Measurements from ENCODE around the gene ZGPAT.

The ZGPAT gene

GRCh38 chr20:63692436-63693082, 15.3 kb upstream of the ZGPAT start:
- DNase-seq, result no peak

- DNase-seq, result no peak
Measured at GRCh38 chr20:63693083-63693732, 14.6 kb upstream of the ZGPAT start.

DNA sequence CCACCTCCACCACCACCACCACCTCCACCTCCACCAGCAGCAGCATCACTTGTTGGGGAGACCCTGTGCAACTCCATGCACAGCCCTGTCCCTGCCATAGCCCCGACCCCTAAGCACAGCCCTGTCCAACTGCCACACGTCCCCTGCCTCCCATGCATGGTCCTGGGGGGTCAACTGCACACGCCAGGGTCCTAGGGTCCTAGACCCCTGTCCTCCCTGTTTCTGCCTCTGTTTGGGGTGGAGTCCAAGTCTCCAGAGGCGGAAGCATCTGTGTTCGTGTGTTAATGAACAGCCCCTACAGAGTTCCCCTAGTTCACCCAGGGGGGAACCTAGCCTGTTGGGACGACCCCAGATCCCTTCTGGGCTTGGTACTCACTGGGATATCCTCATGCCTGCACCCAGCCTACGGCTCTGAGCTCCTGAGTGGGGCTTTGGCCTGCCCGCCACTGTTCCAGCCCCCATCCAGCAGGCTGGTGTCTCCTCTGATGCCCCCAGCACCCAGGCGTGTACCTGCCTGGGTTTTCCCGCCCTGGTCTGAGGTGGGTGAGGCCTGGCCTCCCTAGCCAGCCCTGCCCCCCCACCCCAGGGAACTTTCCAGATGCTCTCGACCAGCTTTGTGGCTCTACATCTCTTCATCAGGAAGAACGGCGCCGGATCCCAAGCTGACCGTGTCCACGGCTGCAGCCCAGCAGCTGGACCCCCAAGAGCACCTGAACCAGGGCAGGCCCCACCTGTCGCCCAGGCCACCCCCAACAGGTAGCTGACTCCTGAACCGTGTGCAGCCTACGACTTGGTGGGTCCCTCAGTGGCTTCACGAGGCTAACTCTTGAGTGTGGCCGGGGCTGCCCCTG, 13.9 kb upstream of the ZGPAT start:
- no peak for DNase-seq

- DNase-seq, result no peak
Measured at GRCh38 chr20:63694584-63695423, 13.0 kb upstream of the ZGPAT start.

DNA sequence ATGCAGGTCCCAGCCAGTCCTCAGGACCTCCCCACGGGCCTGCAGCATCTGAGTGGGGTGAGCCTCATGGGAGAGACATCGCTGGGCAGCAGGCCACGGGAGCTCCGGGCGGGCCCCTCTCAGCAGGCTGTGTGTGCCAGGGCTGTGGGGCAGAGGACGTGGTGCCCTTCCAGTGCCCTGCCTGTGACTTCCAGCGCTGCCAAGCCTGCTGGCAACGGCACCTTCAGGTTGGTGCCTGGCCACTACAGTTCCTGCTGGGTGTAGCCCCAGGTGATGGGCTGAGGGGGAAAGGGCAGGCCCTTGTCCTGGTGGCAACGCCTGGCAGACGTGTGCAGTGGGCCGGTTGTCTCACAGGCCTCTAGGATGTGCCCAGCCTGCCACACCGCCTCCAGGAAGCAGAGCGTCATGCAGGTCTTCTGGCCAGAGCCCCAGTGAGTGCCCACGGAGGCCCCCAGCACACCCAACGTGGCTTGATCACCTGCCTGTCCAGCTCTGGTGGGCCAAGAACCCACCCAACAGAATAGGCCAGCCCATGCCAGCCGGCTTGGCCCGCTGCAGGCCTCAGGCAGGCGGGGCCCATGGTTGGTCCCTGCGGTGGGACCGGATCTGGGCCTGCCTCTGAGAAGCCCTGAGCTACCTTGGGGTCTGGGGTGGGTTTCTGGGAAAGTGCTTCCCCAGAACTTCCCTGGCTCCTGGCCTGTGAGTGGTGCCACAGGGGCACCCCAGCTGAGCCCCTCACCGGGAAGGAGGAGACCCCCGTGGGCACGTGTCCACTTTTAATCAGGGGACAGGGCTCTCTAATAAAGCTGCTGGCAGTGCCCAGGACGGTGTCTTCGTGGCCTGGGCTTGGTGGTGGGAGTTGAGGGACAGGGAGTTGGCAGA, 12.2 kb upstream of the ZGPAT start:
- no peak for DNase-seq

GRCh38 chr20:63696306-63696627, 11.6 kb upstream of the ZGPAT start:
- no peak for DNase-seq

DNA sequence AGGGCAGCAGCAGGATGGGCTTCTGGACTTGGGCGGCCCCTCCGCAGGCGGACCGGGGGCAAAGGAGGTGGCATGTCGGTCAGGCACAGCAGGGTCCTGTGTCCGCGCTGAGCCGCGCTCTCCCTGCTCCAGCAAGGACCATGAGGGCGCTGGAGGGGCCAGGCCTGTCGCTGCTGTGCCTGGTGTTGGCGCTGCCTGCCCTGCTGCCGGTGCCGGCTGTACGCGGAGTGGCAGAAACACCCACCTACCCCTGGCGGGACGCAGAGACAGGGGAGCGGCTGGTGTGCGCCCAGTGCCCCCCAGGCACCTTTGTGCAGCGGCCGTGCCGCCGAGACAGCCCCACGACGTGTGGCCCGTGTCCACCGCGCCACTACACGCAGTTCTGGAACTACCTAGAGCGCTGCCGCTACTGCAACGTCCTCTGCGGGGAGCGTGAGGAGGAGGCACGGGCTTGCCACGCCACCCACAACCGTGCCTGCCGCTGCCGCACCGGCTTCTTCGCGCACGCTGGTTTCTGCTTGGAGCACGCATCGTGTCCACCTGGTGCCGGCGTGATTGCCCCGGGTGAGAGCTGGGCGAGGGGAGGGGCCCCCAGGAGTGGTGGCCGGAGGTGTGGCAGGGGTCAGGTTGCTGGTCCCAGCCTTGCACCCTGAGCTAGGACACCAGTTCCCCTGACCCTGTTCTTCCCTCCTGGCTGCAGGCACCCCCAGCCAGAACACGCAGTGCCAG, 11.0 kb upstream of the ZGPAT start, which contains the start of gene TNFRSF6B:
Gene TNFRSF6B (plus strand): TSS at position 25 of the 729 bp plus-strand sequence. CDS start 116 bp downstream, at position 141.
- DNase-seq, result no peak

DNA sequence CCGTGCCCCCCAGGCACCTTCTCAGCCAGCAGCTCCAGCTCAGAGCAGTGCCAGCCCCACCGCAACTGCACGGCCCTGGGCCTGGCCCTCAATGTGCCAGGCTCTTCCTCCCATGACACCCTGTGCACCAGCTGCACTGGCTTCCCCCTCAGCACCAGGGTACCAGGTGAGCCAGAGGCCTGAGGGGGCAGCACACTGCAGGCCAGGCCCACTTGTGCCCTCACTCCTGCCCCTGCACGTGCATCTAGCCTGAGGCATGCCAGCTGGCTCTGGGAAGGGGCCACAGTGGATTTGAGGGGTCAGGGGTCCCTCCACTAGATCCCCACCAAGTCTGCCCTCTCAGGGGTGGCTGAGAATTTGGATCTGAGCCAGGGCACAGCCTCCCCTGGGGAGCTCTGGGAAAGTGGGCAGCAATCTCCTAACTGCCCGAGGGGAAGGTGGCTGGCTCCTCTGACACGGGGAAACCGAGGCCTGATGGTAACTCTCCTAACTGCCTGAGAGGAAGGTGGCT, 10.4 kb upstream of the ZGPAT start:
- no peak for DNase-seq

GRCh38 chr20:63697868-63698545, 9.8 kb upstream of the ZGPAT start:
- DNase-seq, result no peak

DNA sequence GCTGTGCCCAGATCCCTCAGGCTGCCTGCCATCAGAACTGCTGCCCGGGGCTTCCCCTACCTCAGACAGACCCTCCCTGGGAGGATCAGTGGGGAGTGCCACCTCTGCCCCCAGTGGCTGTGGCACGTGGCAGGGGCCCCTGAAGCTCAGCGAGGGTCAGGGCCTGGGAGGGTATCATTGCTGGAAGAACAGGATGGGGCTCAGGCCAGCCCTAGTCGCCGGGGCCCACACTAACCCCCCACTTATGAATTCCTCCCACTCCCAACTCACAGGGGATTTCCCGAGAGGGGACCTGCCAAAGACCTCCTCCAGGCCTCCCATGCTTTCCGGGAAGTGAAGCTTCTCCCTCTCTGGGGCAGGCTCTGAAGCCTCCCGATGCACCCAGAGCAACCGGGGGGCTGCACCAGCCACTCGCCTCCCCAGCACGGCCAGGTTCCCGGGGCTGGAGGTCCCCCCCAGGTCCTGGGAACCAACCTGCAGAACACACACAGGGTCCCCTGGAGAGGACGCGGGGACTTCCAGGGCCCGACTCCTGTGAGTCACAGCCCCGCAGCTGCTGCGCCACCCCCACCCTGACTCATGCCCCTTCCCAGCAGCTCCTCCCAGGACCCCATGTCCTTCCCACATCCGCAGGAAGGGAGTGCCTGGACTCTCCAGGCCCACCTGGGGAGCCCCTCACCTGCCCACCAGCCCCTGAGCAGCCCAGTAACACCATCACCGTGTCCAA, 8.9 kb upstream of the ZGPAT start:
- no peak for DNase-seq

GRCh38 chr20:63699466-63700198, 8.2 kb upstream of the ZGPAT start:
- no peak for DNase-seq

DNA sequence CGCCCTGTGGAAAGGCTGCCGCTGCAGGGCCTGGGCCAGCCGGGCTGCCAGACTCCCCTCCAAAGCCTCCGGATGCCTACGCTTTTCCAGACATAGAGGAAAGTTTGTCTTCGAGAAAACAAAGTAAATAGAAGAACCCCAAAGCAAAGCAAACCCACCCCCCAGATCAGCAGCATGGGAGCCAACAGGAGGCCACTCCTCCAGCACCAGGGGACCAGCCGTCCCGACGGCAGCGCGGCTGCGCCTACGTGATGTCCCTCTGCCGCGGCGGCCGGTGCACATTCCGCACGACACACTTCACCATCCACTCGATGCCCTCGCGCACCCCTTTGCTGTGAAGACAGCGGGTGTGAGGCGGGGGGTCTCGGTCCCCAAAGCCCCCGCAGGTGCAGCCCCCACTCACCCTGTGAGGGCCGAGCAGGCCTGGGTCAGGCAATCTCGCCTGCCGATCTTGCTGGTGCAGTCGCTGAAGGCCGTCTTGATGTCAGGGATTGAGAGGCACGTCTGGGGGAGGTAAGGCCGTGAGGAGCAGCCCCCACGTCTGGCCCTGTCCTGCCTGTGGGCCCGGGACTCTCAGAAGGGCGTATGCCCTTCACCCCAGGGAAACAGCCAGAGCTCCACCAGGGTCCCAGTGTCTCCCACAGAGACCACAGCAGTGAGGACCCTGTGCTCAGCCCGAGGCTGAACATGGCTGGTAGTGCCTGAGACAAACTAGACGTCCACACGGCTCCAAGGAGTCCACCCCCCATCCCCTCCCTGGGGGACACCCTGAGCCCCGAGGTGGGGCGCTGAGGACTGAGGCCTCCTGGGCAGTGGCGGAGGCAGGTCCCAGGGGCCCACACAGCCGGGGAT, 7.4 kb upstream of the ZGPAT start:
- DNase-seq, result no peak

GRCh38 chr20:63701051-63701328, 6.8 kb upstream of the ZGPAT start:
- DNase-seq, result no peak

DNA sequence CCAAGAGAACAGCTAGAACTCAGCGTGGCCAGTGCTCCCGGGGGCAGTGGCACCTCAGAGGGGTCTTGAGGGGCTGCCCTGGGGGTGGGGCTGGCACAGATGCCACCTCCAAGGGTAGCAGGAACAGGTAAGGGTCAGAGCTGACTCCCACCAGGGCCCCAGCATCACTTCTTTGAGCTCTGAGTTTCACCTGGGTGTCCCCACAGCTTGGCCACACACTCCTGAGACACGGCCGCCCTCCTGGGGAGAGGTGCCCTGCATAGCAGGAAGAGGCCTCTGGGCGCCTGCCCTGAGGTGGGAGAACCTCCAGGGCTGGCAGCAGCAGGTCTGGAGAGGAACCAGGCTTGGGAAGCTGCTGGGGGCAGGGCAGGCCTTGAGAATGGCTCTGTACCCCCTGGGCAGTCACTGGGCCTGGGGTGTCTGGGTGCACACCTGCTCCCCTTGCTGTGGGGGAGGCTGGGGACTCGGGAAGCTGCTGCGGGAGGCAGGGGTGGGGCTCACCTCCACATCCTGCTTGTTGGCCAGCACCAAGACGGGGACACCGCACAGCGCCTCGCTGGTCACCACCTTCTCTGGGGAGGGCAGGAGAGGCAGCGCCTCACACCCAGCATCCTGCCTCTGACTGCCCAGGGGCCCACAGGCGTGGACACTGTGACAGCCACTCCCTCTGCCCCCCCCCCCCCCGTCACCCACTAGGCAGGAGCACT, 6.4 kb upstream of the ZGPAT start:
- no peak for DNase-seq

GRCh38 chr20:63702036-63702665, 5.7 kb upstream of the ZGPAT start:
- DNase-seq, result no peak

DNA sequence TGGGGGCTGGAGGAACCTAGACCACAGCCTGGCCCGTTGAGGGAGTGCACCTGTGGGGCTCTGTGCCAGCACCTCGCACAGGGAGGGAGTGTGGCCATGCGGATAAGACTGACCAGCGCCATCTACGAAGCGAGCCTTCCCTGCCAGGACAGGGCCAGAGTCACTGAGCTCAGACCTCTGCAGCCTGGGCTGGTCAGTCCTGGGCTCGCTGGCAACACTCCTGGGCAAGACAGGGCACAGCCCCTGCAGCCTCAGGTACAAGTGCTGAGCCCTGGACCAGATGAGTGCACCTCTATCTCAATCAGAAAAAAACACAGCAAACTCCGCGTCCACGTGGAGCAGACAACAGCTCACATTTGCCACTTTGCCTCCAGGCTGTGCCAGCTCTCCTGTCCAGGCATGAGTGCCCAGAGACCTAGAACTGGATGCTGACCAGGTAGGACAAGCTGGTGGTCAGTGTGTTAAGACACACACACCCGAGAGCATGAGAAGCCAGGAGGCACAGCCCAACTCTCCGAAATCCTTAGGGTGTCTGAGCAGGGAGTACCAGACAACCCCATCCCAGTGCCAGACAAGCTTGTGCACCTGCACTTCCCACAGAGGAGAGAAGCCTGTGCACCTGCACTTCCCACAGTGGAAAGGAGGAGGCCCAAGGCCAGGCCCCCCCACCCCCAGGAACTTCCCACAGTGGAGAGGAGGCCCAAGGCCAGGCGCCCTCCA, 4.9 kb upstream of the ZGPAT start:
- no peak for DNase-seq
